Measurements from ENCODE around the gene YES1.
"Not testable (repeated sequence)": the region's sequence is repeated elsewhere in the genome, so short reads cannot be mapped to it uniquely, and the experiment has no call there.

Gene YES1

DNA sequence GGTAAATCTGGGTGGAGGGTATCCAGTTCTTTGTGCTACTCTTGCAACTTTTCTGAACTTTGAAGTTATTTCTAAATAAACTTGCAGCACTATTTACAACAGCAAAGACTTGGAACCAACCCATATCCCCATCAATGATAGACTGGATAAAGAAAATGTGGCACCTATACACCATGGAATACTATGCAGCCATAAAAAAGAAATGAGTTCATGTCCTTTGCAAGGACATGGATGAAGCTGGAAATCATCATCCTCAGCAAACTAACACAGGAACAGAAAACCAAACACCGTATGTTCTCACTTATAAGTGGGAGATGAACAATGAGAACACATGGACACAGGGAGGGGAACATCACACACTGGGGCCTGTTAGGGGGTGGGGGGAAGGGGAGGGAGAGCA, 16.7 kb downstream of the YES1 start:
- not testable (repeated sequence) for DNase-seq (ENCODE audit: insufficient read length, low spot score); FAIRE-seq

DNA sequence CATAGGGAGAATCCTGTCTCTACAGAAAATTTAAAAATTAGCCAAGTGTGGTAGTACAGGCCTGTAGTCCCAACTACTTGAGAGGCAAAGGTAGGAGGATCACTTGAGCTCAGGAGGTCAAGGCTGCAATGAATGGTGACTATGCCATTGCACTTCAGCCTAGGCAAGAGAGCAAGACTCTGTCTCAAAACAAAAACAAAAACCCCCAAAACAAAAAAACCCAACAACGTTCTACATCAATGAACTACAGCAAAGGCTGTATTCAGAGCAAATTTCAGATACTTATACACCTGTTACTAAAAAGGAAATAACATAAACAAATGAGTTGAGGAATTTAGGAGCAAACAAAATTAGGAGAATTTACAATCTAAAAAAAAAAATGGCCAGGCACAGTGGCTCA, 22.6 kb downstream of the YES1 start:
- no peak for DNase-seq (ENCODE audit: insufficient read length, low spot score)
- FAIRE-seq = no peak

DNA sequence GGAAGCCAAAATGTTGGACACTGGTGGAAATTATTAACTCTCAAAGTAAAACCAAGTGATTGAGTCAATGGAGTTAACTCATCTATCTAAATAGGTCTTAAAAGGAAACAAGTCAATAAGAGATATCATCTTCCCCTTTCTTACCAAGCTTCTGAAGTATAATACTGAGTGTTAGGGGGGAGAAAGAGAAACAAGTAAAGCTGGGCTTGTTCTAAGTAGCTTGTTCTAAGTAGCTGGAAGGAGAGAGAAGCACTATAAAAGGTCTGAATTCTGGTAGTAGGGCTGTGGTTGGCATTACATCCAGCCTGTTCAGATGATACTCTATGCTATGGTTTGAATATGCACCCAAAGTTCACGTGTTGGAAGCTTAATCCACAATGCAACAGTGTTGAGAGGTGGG, 26.8 kb downstream of the YES1 start:
- FAIRE-seq (no peak), DNase-seq (ENCODE audit: insufficient read length, low spot score) (no peak)

DNA sequence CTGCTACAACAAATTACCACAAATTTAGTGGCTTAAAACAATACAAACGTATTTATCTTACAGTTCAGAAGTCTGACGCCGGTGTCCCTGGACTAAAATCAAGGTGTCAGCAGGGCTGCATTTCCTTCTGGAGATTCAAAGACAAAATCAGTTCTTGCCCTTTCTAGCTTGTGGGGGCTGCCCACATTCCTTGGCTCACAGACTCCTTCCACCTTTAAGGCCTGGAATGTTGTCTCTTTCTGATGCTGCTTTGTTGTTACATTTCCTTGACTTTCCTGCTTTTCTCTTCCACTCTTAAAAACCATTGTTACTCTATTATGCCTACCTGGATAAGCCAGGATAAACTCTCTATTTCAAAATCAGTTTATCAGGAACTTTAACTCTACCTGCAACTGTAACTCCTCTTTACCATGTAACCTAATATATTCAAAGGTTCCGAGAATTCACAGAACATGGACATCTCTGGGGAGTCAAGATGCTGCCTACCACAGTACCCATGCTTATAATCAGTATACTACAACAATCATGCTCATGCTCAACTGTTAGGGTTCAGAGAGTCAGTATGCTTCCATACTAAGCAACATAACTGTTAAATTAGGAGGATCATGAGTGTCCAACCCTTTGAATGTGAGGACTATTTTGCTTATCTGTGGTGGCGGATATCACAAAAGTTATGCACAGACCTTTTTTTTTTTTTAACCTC, 27.4 kb downstream of the YES1 start:
- no peak for FAIRE-seq
- DNase-seq (ENCODE audit: insufficient read length, low spot score) = no peak

DNA sequence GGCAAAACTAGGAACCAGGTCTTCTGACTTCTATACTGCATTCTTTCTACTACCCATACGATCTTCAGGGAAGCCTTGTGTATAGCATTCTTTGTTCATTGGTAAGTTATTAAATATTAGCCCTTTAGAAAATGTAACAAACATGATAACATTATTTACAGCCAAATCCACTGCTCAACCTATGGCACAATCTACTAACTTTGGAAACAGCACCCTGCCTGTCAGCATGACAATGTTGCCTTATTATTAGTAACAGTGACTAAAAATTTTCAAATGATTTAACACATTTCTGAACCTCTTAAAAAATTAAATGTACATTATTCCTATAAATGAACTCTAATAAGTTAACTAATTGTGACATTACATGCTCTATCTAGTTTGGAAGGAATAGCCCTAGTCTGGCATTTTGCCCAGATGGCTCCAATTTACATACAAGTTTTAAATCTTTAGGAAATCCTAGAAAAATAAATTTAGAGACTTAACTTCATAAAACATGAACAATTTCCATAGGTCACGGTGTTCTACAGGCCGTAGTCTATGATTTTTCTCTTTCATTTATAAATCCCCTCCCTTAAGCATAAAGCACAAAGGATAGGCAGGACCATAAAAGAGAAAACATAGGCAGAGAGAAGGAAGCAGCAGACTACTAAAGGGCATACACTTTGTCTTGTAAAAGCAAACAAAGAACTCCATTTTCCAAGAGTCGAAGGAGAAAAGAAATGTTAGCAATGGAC, 33.7 kb downstream of the YES1 start:
- DNase-seq (ENCODE audit: insufficient read length, low spot score) (no peak), FAIRE-seq (peak; percentile 28)

DNA sequence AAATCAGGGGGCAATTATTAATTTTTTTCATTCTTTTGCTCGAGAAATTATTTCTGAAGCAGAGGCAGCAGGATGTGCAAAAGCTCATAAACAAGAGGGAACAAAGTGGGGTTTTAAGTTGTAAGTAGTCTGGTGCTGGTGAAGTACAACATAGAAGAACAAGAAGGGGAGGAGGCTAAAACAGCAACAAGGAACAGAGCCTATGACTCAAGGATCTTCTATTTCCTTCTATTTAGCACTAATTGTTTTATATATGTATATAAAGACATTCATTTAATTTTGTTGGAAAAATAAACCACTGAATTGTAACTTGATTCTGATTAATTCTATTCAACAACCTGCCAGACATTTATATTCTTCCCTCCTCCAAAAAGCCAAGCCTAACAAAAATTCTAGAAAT, 35.0 kb downstream of the YES1 start:
- no peak for DNase-seq (ENCODE audit: insufficient read length, low spot score)
- FAIRE-seq = no peak

DNA sequence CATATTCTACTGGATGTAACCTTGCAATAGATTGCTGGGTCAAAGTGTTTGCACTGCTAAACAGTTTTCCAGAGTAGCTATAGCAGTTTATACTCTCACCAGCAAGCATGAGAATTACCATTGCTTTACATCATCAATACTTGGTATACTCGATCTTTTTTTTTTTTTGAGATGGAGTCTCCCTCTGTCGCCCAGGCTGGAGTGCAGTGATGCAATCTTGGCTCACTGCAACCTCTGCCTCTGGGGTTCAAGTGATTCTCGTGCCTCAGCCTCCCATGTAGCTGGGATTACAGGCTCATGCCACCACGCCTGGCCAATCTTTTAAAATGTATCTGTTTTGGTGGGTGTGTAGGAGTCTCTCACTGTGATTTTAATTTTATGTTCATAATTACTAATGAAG, 36.0 kb downstream of the YES1 start:
- not testable (repeated sequence) for FAIRE-seq

DNA sequence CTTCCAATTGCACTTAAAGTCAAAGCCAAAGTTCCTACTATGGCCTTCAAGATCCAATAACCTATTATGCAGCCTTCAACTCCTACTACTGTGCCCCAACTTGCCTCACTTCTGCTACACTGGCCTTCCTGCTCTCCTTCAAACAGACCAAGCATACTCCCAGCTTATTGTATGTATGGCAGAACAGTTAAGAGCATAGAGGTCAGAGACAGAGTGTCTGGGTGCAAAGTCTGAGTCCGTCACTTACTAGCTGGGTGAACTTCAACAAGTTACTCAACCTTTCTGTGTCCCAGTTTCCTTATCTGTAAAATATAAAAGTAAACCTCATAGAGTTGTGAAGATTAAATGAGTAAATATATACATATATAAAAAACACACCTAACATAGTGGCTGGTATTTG, 37.2 kb downstream of the YES1 start:
- DNase-seq (ENCODE audit: insufficient read length, low spot score) (no peak), FAIRE-seq (no peak)

More for the DNA sequence above, 36.0 kb downstream of the YES1 start:
- DNase-seq (ENCODE audit: insufficient read length, low spot score) = not testable (repeated sequence)

DNA sequence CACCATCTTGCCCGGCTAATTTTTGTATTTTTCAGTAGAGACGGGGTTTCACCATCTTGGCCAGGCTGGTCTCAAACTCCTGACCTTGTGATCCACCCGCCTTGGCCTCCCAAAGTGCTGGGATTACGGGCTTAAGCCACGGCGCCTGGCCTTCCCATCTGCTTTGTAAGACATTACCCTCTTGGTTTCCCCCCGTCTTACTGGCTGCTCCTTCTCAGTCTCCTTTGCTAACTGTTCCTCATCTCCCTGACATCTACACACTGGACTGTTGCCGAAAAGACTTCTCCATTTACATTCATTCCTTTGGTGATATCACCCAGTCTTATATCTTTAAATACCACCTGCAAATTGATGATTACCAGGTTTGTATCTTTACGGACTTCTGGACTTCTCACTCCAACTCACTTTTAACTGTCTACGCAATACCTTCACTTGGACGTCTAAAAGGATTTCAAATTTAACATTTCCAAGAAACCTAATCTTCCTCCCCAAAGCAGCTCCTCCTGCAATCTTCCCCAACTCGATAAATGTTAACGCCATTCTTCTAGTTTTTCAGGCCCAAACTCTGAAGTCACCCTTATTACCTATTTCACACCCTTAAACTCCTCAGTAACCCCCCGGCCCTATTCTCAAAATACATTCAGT, 37.9 kb downstream of the YES1 start:
- DNase-seq (ENCODE audit: insufficient read length, low spot score) = no peak

DNA sequence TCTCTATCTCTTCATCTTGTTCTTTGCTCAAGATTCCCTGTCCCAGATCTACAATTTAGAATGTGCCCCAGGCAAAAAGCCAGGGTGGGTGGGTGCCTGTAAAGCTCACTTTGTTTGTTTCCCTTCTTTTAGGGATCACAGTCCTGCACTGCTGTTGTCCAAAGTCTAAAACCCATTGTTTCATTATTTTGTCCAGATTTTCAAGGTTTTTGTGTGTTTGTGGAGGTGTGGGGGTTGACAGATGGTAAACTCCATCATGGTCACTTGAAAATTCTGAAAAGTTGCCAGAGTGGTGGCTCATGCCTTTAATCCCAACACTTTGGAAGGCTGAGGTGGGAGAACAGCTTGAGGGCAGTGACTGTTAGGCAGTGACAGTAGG, 41.5 kb downstream of the YES1 start:
- FAIRE-seq (peak; percentile 31), DNase-seq (ENCODE audit: insufficient read length, low spot score) (no peak)

More for the DNA sequence above, 37.9 kb downstream of the YES1 start:
- no peak for FAIRE-seq

DNA sequence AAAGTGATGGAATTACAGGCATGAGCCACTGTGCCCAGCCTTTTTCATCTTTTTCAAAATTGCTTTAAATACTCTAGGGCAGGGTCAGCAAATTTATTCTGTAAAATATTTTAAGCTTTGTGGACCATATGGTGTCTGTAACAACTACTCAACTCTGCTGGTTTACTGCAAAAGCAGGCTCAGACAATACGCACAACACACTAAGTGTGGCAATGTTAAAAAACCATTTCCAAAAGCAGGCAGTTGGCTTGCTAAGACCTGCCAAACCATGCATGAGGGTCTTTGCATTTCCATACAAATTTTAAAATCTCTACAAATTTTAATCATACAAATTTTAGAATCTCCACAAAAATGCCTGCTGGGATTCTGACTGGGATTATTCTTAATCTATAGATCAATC, 44.1 kb downstream of the YES1 start:
- no peak for DNase-seq (ENCODE audit: insufficient read length, low spot score)
- FAIRE-seq = no peak

DNA sequence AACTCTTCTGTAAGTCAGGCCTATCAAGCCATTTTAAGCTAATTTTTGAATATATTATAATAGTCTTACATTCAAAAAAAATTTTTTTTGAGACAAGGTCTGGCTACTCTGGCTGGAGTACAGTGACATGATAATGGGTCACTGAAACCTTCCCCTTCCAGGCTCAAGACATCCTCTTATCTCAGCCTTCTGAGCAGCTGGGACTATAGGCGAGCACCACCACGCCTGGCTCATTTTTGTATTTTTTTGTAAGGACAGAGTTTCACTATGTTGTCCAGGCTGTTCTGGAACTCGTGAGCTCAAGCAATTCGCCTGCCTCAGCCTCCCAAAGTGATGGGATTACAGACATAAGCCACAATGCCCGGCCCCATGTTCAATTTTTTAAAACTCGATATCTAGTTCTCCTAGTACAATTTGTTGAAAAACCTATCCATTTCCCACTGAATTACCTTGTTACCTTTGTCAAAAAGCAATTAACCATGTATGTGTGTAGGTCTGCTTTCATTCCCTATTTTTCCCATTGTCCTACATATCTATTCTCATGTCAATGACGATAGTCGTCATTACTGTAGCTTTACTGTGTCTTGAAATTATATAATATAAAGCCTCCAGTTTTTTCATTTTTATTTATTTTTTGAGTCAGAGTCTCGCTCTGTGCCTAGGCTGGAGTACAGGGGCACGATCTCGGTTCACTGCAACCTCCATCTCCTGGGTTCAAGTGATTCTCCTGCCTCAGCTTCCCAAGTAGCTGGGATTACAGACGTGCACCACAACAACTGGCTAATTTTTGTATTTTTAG, 44.8 kb downstream of the YES1 start:
- DNase-seq (ENCODE audit: insufficient read length, low spot score) (no peak), FAIRE-seq (no peak)

DNA sequence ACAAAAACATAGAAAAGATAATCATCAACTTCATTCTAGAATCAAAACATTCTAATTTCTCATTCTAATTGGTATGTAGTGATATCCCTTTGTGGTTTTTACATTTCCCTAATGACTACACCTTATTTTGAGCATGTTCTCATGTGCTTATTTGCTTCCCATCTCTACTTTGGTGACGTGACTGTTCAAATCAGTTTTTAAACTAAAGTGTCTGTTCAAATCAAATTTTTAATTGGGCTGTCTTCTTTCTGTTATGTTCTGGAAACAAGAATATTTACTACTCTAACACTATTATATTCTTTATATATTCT, 45.5 kb downstream of the YES1 start:
- FAIRE-seq (no peak), DNase-seq (ENCODE audit: insufficient read length, low spot score) (no peak)

DNA sequence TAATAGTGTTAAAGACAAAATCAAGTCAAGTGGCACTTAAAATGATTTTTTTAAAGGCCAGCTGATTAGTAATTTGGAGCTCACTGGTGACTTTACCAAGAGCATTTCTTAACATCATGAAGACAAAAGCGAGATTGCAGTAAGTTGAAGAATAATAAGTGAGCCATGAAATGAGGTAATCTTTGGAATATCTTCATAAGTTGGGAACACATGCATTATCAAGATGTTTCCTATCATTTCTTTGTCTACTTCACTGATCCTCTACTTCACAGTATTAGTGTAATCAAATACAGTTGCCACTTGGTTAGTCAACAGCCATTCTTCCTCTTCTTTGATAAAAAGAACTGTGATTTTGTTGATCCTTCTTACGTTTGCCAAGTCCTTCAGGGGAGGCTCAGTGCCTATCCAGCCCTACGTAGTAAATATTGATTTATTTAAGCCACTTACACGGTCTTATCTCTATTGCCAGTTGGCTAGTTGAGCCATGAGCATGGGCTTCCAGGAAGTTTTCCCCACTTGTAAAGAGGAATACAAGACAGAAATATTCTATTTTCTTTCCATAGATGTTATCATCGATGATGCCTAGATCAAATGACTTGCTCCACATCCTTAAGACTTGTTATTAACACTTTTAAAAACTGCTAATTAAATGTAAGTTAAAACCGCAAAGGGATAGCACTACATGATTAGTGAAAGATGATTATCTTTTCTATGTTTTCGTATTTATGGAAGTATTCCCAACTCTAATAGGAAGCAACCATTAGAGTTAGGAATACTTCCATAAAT, 46.1 kb downstream of the YES1 start:
- FAIRE-seq (no peak), DNase-seq (ENCODE audit: insufficient read length, low spot score) (no peak)

DNA sequence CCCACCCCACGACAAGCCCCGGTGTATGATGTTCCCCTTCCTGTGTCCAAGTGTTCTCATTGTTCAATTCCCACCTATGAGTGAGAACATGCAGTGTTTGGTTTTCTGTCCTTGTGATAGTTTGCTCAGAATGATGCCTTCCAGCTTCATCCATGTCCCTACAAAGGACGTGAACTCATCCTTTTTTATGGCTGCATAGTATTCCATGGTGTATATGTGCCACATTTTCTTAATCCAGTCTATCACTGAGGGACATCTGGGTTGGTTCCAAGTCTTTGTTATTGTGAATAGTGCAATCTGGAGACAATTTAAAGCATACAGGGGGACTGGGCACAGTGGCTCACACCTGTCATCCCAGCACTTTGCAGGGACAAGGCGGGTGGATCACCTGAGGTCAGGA, 52.2 kb downstream of the YES1 start:
- DNase-seq (ENCODE audit: insufficient read length, low spot score); FAIRE-seq: not testable (repeated sequence)

DNA sequence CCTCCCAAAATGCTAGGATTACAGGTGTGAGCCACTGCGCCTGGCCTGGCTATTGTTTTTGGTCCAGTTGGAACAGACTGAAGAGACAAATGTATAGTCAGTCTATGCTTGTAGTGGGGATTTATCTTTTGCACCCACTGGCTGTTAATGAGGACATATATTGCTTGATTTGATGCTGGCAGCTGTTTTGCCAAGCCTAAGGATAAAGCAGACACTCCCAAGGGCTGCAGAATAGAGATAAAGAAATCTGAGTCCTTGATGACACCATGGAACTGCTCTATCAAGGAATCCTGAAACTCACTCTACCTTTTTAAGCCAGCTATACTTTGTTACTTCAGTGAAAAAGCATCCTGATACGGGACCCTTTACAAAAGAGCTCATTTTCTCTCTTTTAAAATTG, 56.5 kb downstream of the YES1 start:
- DNase-seq (ENCODE audit: insufficient read length, low spot score) (no peak), FAIRE-seq (no peak)

DNA sequence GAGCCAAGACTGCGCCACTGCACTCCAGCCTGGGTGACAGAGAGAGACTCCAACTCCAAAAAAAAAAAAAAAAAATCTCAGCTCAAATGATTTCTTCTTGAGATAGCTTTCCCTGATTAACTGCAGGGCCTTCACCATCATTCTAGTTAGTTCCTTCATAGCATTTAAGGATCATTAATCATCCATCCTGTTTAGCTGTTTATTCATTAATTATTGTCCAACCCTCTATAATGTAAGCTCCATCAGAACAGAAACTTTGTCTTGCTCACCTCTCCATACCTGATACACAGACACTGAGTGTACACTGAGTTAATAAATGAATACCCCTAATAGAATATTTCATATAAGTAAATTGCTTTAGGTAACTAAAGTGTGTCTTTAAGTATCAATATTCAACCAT, 57.4 kb downstream of the YES1 start:
- DNase-seq (ENCODE audit: insufficient read length, low spot score) = no peak
- FAIRE-seq = no peak

DNA sequence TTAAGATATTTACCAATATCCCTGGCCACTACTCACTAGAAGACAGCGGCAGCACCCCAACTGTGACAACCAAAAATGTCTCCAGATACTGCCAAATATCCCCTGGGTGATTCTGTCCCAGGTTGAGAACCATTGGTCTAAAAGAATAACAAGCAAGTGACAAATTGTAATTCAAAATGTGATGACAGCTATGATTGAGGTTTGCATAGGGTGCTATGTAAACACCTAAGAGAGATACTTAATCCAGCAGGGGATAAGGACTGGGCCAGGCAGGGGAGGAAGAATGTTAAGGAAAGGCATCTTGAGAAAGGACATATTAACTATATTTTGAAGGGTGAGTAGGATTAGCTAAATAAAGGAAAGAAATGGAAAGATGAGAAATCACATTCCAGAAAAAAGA, 61.6 kb downstream of the YES1 start:
- FAIRE-seq (no peak), DNase-seq (ENCODE audit: insufficient read length, low spot score) (no peak)

DNA sequence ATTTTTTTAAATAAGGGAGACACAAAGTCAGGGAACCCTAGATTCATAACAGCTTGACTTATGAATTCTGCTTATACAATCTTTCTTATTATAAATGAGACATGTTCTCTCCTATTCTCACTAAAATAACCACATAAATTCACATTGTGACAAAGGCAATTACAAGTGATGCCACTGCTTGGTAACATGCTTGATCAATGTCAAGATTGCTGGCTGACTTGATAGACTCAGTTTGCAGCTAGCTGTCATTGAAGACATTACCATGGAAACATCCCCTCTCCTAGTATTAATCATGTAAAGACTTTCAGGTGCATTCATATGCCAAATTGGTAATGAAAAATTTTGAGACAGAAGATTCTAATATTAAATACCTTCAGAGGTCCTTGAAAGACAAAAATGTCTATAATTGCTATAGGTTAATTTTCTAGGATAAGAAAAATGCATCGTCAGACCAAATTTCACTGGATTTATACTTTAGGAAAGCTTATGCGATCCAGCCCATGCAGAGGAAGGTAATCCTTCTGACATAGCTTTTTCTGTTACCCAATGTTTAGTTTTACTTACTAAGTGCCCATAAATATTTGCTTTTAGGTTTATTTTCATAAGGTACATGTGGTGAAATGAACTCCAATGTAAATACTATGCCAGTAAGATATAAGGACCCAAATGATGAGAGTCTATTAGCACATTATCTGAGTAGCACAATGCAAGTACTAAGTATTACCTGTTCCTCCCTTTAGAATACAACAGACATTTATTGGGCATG, 67.0 kb downstream of the YES1 start:
- no peak for FAIRE-seq
- no peak for DNase-seq (ENCODE audit: insufficient read length, low spot score)
